ENCODE data around the gene ZDHHC11. TPM values are rescaled to one million over a fixed set of nuclear protein-coding genes. Genes with fewer than 3 reads are reported as not detected.
"Not testable (repeated sequence)": the region's sequence is repeated elsewhere in the genome, so short reads cannot be mapped to it uniquely, and the experiment has no call there.

Gene ZDHHC11
- total and polyA plus RNA-seq, 2 experiments from 2014 or later: 8.0 to 29.1 TPM

GRCh38 chr5:763397-763796 is 87.4 kb downstream of the ZDHHC11 start:
- Mint-ChIP-seq H3K36me3 (ENCODE audit: low read depth) (no peaks in the 10 kb centered on the region; the same call in 2 of the 3 replicates), H3K27ac (no peak overlapping the region), H3K27me3 (ENCODE audit: insufficient read depth, low read depth, poor library complexity) (peaks cover 10% of the 10 kb centered on the region), H3K4me1 (no peaks in the 10 kb centered on the region), H3K9me3 (peaks cover 16% of the 10 kb centered on the region), H3K4me3 (no peak overlapping the region)
- DNase-seq (ENCODE audit: low spot score) (no peak), ATAC-seq (no peak)
- Histone ChIP-seq H3K9me2 (ENCODE audit: insufficient read depth) (no peaks in the 10 kb centered on the region), H3K27ac (ENCODE audit: low read depth) (no peak overlapping the region), H3K79me2 (replicated peaks; ENCODE audit: insufficient read depth) (no peaks in the 10 kb centered on the region), H3K27me3 (ENCODE audit: insufficient read depth) (no peaks in the 10 kb centered on the region), H3K4me1 (ENCODE audit: insufficient read depth) (no peaks in the 10 kb centered on the region), H4K20me1 (replicated peaks; ENCODE audit: insufficient read depth) (no peaks in the 10 kb centered on the region; the same call in 1 of the 2 replicates), H3F3A (replicated peaks; ENCODE audit: low read depth) (no peaks in the 10 kb centered on the region), H3K4me2 (no peak overlapping the region), H2AFZ (no peak overlapping the region), H3K36me3 (ENCODE audit: insufficient read depth) (no peaks in the 10 kb centered on the region), H3K4me3 (no peak overlapping the region)
- no peak for TF ChIP-seq REST (IDR thresholded peaks at IDR 0.05; ENCODE audit: unreplicated experiment)

GRCh38 chr5:762996-763395 is 87.8 kb downstream of the ZDHHC11 start:
- H3K4me2 ChIP-seq; H3K36me3 Mint-ChIP-seq (ENCODE audit: low read depth); H3K27ac ChIP-seq (ENCODE audit: low read depth); DNase-seq (ENCODE audit: low spot score); H3K4me1 Mint-ChIP-seq; H4K20me1 ChIP-seq (replicated peaks; ENCODE audit: insufficient read depth); H3K4me3 Mint-ChIP-seq; H2AFZ ChIP-seq; H3K4me1 ChIP-seq (ENCODE audit: insufficient read depth); H3K79me2 ChIP-seq (replicated peaks; ENCODE audit: insufficient read depth); H3F3A ChIP-seq (replicated peaks; ENCODE audit: low read depth); ATAC-seq; H3K27ac Mint-ChIP-seq; H3K4me3 ChIP-seq; H3K27me3 ChIP-seq (ENCODE audit: insufficient read depth); H3K9me2 ChIP-seq (ENCODE audit: insufficient read depth); H3K36me3 ChIP-seq (ENCODE audit: insufficient read depth): not testable (repeated sequence)
- Mint-ChIP-seq H3K9me3 (peaks cover 16% of the 10 kb centered on the region), H3K27me3 (ENCODE audit: insufficient read depth, low read depth, poor library complexity) (peaks cover 10% of the 10 kb centered on the region)

- Mint-ChIP-seq H3K4me3 (no peak overlapping the region; the same call in 2 of the 3 replicates), H3K27me3 (ENCODE audit: insufficient read depth, low read depth, poor library complexity) (peaks cover 12% of the 10 kb centered on the region), H3K4me1 (no peaks in the 10 kb centered on the region), H3K9me3 (peaks cover 16% of the 10 kb centered on the region), H3K27ac (no peak overlapping the region), H3K36me3 (ENCODE audit: low read depth) (no peaks in the 10 kb centered on the region; the same call in 2 of the 3 replicates)
- Histone ChIP-seq H3K4me1 (ENCODE audit: insufficient read depth) (no peaks in the 10 kb centered on the region), H3K4me3 (no peak overlapping the region), H2AFZ (no peak overlapping the region), H3K4me2 (no peak overlapping the region), H3K27ac (ENCODE audit: low read depth) (no peak overlapping the region), H3F3A (replicated peaks; ENCODE audit: low read depth) (no peaks in the 10 kb centered on the region), H3K36me3 (ENCODE audit: insufficient read depth) (no peaks in the 10 kb centered on the region), H3K9me2 (ENCODE audit: insufficient read depth) (no peaks in the 10 kb centered on the region), H4K20me1 (replicated peaks; ENCODE audit: insufficient read depth) (no peaks in the 10 kb centered on the region; the same call in 1 of the 2 replicates), H3K79me2 (replicated peaks; ENCODE audit: insufficient read depth) (no peaks in the 10 kb centered on the region), H3K27me3 (ENCODE audit: insufficient read depth) (no peaks in the 10 kb centered on the region)
- ATAC-seq: no peak
- no peak for DNase-seq (ENCODE audit: low spot score)
- TF ChIP-seq REST (IDR thresholded peaks at IDR 0.05; ENCODE audit: unreplicated experiment): no peak
These were observed 88.7 kb downstream of the ZDHHC11 start for GRCh38 chr5:761854-762710.
